ENCODE measurements around the gene COMMD3.
"Not testable (repeated sequence)": the region's sequence is repeated elsewhere in the genome, so short reads cannot be mapped to it uniquely, and the experiment has no call there.

Gene COMMD3

GRCh38 chr10:22316286-22317075 is at the start of gene COMMD3:
Gene COMMD3, plus strand, starts transcription at chr10:22316388. Its CDS starts 30 bp downstream, at chr10:22316418.
- peak; percentile 63 for DNase-seq

- DNase-seq = no peak
Measured at GRCh38 chr10:22268503-22268902, 47.7 kb upstream of the COMMD3 start.

- DNase-seq = no peak
Measured at GRCh38 chr10:22271786-22272185, 44.4 kb upstream of the COMMD3 start.

GRCh38 chr10:22278441-22278782 is 37.8 kb upstream of the COMMD3 start:
- peak; percentile 24 for DNase-seq

GRCh38 chr10:22280078-22280477 is 36.1 kb upstream of the COMMD3 start:
- no peak for DNase-seq

GRCh38 chr10:22285130-22285529 is 31.1 kb upstream of the COMMD3 start:
- DNase-seq = no peak

- no peak for DNase-seq
Measured at GRCh38 chr10:22293747-22294404, 22.3 kb upstream of the COMMD3 start.

- DNase-seq = no peak
Measured at GRCh38 chr10:22294694-22295093, 21.5 kb upstream of the COMMD3 start.

- DNase-seq = no peak
Measured at GRCh38 chr10:22301193-22301592, 15.0 kb upstream of the COMMD3 start.

GRCh38 chr10:22303461-22303860 is 12.7 kb upstream of the COMMD3 start:
- no peak for DNase-seq

GRCh38 chr10:22305721-22306120 is 10.5 kb upstream of the COMMD3 start:
- no peak for DNase-seq

- no peak for DNase-seq
Measured at GRCh38 chr10:22308390-22308789, 7.8 kb upstream of the COMMD3 start.

- no peak for DNase-seq
Measured at GRCh38 chr10:22309180-22310000, 6.8 kb upstream of the COMMD3 start.

GRCh38 chr10:22310012-22310411 is 6.2 kb upstream of the COMMD3 start:
- not testable (repeated sequence) for DNase-seq

- no peak for DNase-seq
Measured at GRCh38 chr10:22310928-22311327, 5.3 kb upstream of the COMMD3 start.

GRCh38 chr10:22314852-22315251 is 1.3 kb upstream of the COMMD3 start:
- no peak for DNase-seq

- DNase-seq = peak; percentile 52
Measured at GRCh38 chr10:22315455-22316285, 518 bp upstream of the COMMD3 start.

GRCh38 chr10:22317076-22317370 is 835 bp downstream of the COMMD3 start:
- no peak for DNase-seq

- DNase-seq = no peak
Measured at GRCh38 chr10:22317771-22318565, 1.8 kb downstream of the COMMD3 start.

- DNase-seq = no peak
Measured at GRCh38 chr10:22318772-22319171, 2.6 kb downstream of the COMMD3 start.

- no peak for DNase-seq
Measured at GRCh38 chr10:22319547-22319979, 3.4 kb downstream of the COMMD3 start.

- DNase-seq = no peak
Measured at GRCh38 chr10:22319980-22320558, 3.9 kb downstream of the COMMD3 start.
